Mucosa of descending colon (tissue), 3 donors: ENCODE results near the gene ALDH1L2. TPM values are rescaled to one million over a fixed set of nuclear protein-coding genes. Genes with fewer than 3 reads are reported as not detected.

ENCODE experiments used
- ATAC-seq: fragments of 200-7000 bp; cut with Tn5 transposase; one replicate; pipeline ENCODE4 v1.9.1; 2020; ENCODE audit warnings: mild to moderate bottlenecking, moderate library complexity
- DNase-seq, 3 donors: peaks; one replicate each; pipeline ENCODE4 v3.0.0-alpha.2; 2020
- H3K36me3 ChIP-seq: fragments of 200-600 bp; one replicate; pipeline ENCODE4 v1.8.0; 2021; ENCODE audit warnings: low read depth, mild to moderate bottlenecking
- H3K4me1 ChIP-seq: fragments of 200-600 bp; one replicate; pipeline ENCODE4 v1.8.0; 2021; ENCODE audit warnings: low read depth, mild to moderate bottlenecking
- H3K4me3 ChIP-seq: fragments of 200-600 bp; one replicate; pipeline ENCODE4 v1.8.0; 2021; ENCODE audit warnings: mild to moderate bottlenecking
- H3K9me3 ChIP-seq: fragments of 200-600 bp; one replicate; pipeline ENCODE4 v1.8.0; 2021; ENCODE audit warnings: mild to moderate bottlenecking
- CTCF ChIP-seq: fragments of 200-600 bp; IDR thresholded peaks from one replicate; pipeline ENCODE4 v1.8.0; 2022; ENCODE audit warnings: antibody characterized with exemption, mild to moderate bottlenecking
- intact Hi-C, 2 donors: fragments of 100-400 bp; cut with DNase I in 1 of 2; cut with micrococcal nuclease in 1 of 2; formaldehyde crosslinking; loops; one replicate each; pipeline versions ENCODE4 v1.11.0 to v1.11.1; 2022; cut with DNase I, micrococcal nuclease
- total RNA-seq, 3 donors: library from RNA; stranded (reverse); fragmentation: NEBNext Ultra II Directional in 2 of 3; extraction: Animal tissue kit (Norgen Biotek cat#: 25700) in 2 of 3; gene quantifications; one replicate each; pipeline versions ENCODE4 v1.2.1 to v1.2.4, GENCODE V29; 2021 to 2023
- donor health status: DM: no; HTN: no; CAD: no; lungs with moderate emphysema.
- donor health status: DM: no; HTN: no; CAD: no.
- donor health status: DM: no; HTN: yes; CAD: no.

Gene ALDH1L2
- total RNA-seq, 3 donors from 2014 or later = 1.4 to 5.0 (median 4.3) TPM

GRCh38 chr12:105001476-105001875 lies 82.8 kb downstream of the ALDH1L2 start:
- Histone ChIP-seq H3K36me3 (no peaks in the 10 kb centered on the region), H3K9me3 (no peaks in the 10 kb centered on the region), H3K4me3 (no peak overlapping the region), H3K4me1 (no peaks in the 10 kb centered on the region)
- ATAC-seq (no peak), DNase-seq (no peak)
- TF ChIP-seq CTCF = no peak
- intact Hi-C loops = no loop called here

- no peak for DNase-seq
- Histone ChIP-seq H3K4me1 (no peaks in the 10 kb centered on the region), H3K4me3 (no peak overlapping the region), H3K9me3 (no peaks in the 10 kb centered on the region), H3K36me3 (peaks cover 6% of the 10 kb centered on the region)
- peak; percentile 60 for ATAC-seq
- intact Hi-C loops = no loop called here
- TF ChIP-seq CTCF = no peak
These were observed 84.9 kb downstream of the ALDH1L2 start for GRCh38 chr12:104999347-104999685.

GRCh38 chr12:104998423-104999346 lies 85.6 kb downstream of the ALDH1L2 start:
- intact Hi-C loops = no loop called here
- peak; percentile 93 for ATAC-seq
- no peak for TF ChIP-seq CTCF
- no peaks in the 10 kb centered on the region for H3K4me1 ChIP-seq
- H3K4me3 ChIP-seq = no peak overlapping the region
- H3K9me3 ChIP-seq = no peaks in the 10 kb centered on the region
- H3K36me3 ChIP-seq = peaks cover 6% of the 10 kb centered on the region
- DNase-seq = peak; percentile 60 to 82 (median 76)

- TF ChIP-seq CTCF = no peak
- H3K4me1 ChIP-seq = no peaks in the 10 kb centered on the region
- intact Hi-C loops = no loop called here
- DNase-seq = no peak
- no peak overlapping the region for H3K4me3 ChIP-seq
- H3K9me3 ChIP-seq = no peaks in the 10 kb centered on the region
- peaks cover 6% of the 10 kb centered on the region for H3K36me3 ChIP-seq
- ATAC-seq = no peak
These were observed 86.7 kb downstream of the ALDH1L2 start for GRCh38 chr12:104997541-104997940.

- DNase-seq = no peak
- Histone ChIP-seq H3K4me3 (no peak overlapping the region), H3K4me1 (no peaks in the 10 kb centered on the region), H3K9me3 (no peaks in the 10 kb centered on the region), H3K36me3 (peaks cover 6% of the 10 kb centered on the region)
- ATAC-seq = no peak
- intact Hi-C loops = no loop called here
- TF ChIP-seq CTCF = no peak
These were observed 89.9 kb downstream of the ALDH1L2 start for GRCh38 chr12:104994336-104994735.
